HepG2 (cell line): ENCODE results near the gene SYT14. TPM values are rescaled to one million over a fixed set of nuclear protein-coding genes. Genes with fewer than 3 reads are reported as not detected.

ENCODE experiments used
- ELK4 ChIP-seq: sonication (generic); formaldehyde crosslinking; IDR thresholded peaks from 2 replicates; pipeline ENCODE4 v1.9.0; 2021; ENCODE audit warnings: missing genetic modification reagents, borderline replicate concordance
- TBL1XR1 ChIP-seq: fragments of 150-350 bp; IDR thresholded peaks from 2 replicates; pipeline ENCODE4 v1.6.1; 2014; ENCODE audit warnings: borderline replicate concordance, low read length; ENCODE audit not compliant: partially characterized antibody
- TOPORS ChIP-seq: sonication (generic); formaldehyde crosslinking; IDR thresholded peaks from 2 replicates; pipeline ENCODE4 v1.8.0; 2023; ENCODE audit warnings: mild to moderate bottlenecking, missing genetic modification reagents
- WIZ ChIP-seq: sonication (generic); formaldehyde crosslinking; IDR thresholded peaks from 2 replicates; pipeline ENCODE4 v1.5.1; 2020; ENCODE audit warnings: mild to moderate bottlenecking, missing genetic modification reagents
- ZNF607 ChIP-seq: sonication (generic); formaldehyde crosslinking; IDR thresholded peaks from 2 replicates; pipeline ENCODE4 v1.5.1; 2020; ENCODE audit warnings: missing genetic modification reagents, mild to moderate bottlenecking, borderline replicate concordance
- ZNF704 ChIP-seq: sonication (generic); formaldehyde crosslinking; IDR thresholded peaks from 2 replicates; pipeline ENCODE4 v1.8.1; 2023; ENCODE audit warnings: mild to moderate bottlenecking, inconsistent platforms, moderate library complexity, missing genetic modification reagents, borderline replicate concordance
- ZNF768 ChIP-seq: sonication (generic); formaldehyde crosslinking; IDR thresholded peaks from 2 replicates; pipeline ENCODE4 v1.4.0; 2020; ENCODE audit warnings: missing genetic modification reagents
- ZNF777 ChIP-seq: sonication (generic); formaldehyde crosslinking; IDR thresholded peaks from 2 replicates; pipeline ENCODE4 v1.4.0; 2020; ENCODE audit warnings: missing genetic modification reagents
- ZNF800 ChIP-seq: sonication (generic); formaldehyde crosslinking; IDR thresholded peaks from 2 replicates; pipeline ENCODE4 v1.4.0; 2020; ENCODE audit warnings: missing genetic modification reagents
- polyA plus RNA-seq, 8 experiments: library from polyadenylated mRNA; depleted of rRNA in 3 of 8; stranded (reverse) in 7 of 8; unstranded in 1 of 8; fragments of >200 nt; fragmentation: Illumina TruSeq in 4 of 8; extraction: Trizol in 4 of 8; gene quantifications; 2 replicates each; pipeline versions ENCODE4 v1.2.1 to v1.2.3, GENCODE V29; 2011 to 2016; ENCODE audit warnings: low read depth in 4 of 8, missing spikeins in 1 of 8, mixed read lengths in 1 of 8; ENCODE audit not compliant: insufficient read depth in 1 of 8
- total RNA-seq, 5 experiments: library from RNA; depleted of rRNA; stranded (reverse); fragments of >200 nt; fragmentation: Illumina TruSeq; extraction: Trizol; gene quantifications; 2 replicates each; pipeline ENCODE4 v1.2.3, GENCODE V29; 2016; ENCODE audit warnings: low read depth in 1 of 5
- TF ChIP-seq, protein P1 (sequence below): sonication (generic); formaldehyde crosslinking; IDR thresholded peaks from 2 replicates; pipeline ENCODE4 v1.4.0; 2020; ENCODE audit warnings: missing genetic modification reagents

Gene SYT14
- total and polyA plus RNA-seq, 2 of the 13 experiments (the other 11 are each of a cell fraction or from before 2014, with no cell fraction given): not detected

DNA sequence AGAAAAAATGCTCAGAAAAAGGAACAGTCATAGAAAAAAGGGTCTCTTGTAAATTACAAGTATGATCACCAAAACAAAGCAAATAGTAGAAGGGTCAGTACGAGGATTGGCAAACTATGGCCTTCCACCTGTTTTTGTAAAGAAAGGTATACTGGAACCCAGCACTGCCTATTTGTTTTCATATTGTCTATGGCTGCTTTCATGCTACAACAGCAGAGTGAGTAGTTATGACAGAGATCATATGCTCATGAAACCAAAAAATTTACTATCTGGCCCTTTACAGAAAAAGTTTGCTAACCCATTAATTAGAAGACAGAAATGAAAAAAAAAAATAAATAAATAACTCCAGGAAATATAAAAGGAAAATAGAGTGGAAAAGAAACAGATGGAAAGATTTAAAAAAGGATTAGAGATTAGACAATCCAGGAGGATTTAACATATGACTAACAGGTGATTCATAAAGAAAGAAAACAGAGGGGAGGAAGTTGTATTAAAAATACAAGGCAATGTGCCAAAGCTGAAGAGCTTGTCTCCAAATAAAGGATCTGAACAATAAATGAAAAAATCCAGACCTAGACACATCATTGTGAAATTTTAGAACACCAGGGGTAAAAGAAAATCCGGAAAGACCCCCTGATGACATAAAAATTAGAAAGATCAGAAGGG, 186.0 kb downstream of the SYT14 start (continued):
- TF ChIP-seq ZNF704 (CRISPR knock-in tag): no peak
- TF ChIP-seq TOPORS (CRISPR knock-in tag): no peak
- TF ChIP-seq ELK4: no peak
- TF ChIP-seq ZNF800 (CRISPR knock-in tag): no peak
- TF ChIP-seq WIZ: no peak
- no peak for TF ChIP-seq ZNF607 (CRISPR knock-in tag)
- TF ChIP-seq ZNF777: no peak
- TF ChIP-seq ZNF768: no peak
- no peak for TF ChIP-seq TBL1XR1
- TF ChIP-seq, protein P1, sequence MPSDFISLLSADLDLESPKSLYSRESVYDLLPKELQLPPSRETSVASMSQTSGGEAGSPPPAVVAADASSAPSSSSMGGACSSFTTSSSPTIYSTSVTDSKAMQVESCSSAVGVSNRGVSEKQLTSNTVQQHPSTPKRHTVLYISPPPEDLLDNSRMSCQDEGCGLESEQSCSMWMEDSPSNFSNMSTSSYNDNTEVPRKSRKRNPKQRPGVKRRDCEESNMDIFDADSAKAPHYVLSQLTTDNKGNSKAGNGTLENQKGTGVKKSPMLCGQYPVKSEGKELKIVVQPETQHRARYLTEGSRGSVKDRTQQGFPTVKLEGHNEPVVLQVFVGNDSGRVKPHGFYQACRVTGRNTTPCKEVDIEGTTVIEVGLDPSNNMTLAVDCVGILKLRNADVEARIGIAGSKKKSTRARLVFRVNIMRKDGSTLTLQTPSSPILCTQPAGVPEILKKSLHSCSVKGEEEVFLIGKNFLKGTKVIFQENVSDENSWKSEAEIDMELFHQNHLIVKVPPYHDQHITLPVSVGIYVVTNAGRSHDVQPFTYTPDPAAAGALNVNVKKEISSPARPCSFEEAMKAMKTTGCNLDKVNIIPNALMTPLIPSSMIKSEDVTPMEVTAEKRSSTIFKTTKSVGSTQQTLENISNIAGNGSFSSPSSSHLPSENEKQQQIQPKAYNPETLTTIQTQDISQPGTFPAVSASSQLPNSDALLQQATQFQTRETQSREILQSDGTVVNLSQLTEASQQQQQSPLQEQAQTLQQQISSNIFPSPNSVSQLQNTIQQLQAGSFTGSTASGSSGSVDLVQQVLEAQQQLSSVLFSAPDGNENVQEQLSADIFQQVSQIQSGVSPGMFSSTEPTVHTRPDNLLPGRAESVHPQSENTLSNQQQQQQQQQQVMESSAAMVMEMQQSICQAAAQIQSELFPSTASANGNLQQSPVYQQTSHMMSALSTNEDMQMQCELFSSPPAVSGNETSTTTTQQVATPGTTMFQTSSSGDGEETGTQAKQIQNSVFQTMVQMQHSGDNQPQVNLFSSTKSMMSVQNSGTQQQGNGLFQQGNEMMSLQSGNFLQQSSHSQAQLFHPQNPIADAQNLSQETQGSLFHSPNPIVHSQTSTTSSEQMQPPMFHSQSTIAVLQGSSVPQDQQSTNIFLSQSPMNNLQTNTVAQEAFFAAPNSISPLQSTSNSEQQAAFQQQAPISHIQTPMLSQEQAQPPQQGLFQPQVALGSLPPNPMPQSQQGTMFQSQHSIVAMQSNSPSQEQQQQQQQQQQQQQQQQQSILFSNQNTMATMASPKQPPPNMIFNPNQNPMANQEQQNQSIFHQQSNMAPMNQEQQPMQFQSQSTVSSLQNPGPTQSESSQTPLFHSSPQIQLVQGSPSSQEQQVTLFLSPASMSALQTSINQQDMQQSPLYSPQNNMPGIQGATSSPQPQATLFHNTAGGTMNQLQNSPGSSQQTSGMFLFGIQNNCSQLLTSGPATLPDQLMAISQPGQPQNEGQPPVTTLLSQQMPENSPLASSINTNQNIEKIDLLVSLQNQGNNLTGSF (CRISPR knock-in tag): no peak
